HG03460 (cell line): ENCODE results near the gene EIF2A.
"Not testable (repeated sequence)": the region's sequence is repeated elsewhere in the genome, so short reads cannot be mapped to it uniquely, and the experiment has no call there.

ENCODE experiments used
- ATAC-seq: cut with Tn5 transposase; IDR thresholded peaks from one replicate; pipeline ENCODE4 v1.9.1; 2021; ENCODE audit not compliant: unreplicated experiment

The EIF2A gene

DNA sequence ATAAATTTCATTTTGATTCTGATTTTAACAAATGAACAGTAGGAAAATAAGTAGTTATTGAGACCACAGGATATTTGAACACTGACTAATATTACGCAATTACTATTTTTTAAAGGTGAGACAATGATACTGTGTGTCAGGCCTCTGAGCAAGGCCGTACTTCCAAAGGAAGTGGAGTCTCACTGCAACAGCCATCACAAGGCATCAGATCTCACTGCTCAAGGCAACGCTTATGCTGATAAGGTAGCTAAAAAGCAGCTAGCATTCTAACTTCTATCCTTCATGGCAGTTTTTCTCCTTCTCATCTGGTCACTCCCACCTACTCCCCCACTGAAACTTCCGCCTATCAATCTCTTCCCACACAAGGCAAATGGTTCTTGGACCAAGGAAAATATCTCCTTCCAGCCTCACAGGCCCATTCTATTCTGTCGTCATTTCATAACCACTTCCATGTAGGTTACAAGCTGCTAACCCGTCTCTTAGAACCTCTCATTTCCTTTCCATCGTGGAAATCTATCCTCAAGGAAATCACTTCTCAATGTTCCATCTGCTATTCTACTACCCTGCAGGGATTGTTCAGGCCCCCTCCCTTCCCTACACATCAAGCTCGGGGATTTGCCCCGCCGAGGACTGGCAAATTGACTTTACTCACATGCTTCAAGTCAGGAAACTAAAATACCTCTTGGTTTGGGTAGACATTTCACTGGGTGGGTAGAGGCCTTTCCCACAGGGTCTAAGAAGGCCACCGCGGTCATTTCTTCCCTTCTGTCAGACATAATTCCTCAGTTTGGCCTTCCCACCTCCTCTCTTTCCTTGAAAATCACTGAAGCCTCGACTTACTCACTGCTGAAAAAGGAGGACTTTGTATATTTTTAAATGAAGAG, 54.3 kb downstream of the EIF2A start:
- not testable (repeated sequence) for ATAC-seq

GRCh38 chr3:150602426-150603152, 56.0 kb downstream of the EIF2A start:
- peak; percentile 3 for ATAC-seq

GRCh38 chr3:150603153-150603979, 56.8 kb downstream of the EIF2A start, which contains the start of gene SELENOT:
Gene SELENOT (plus strand): TSS chr3:150603321. CDS start chr3:150603363, 42 bp downstream.
- peak; percentile 48 for ATAC-seq

DNA sequence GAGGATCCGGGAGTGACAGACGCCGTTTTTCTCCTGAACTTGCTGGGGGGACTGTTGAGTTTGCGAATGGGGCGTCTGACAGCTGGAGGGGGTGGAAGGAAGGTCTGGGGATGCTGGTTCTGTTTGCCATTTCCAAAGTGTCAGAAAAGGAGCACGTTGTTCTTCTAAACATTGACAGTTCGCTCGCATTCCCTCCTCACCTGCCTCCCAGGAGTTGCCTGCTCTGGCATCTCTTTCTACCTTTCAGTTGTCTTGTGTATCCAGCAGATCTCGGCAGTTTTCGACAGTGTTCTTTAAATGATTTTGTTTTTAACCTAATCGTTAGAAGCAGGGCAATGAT, 57.4 kb downstream of the EIF2A start:
- ATAC-seq: no peak

DNA sequence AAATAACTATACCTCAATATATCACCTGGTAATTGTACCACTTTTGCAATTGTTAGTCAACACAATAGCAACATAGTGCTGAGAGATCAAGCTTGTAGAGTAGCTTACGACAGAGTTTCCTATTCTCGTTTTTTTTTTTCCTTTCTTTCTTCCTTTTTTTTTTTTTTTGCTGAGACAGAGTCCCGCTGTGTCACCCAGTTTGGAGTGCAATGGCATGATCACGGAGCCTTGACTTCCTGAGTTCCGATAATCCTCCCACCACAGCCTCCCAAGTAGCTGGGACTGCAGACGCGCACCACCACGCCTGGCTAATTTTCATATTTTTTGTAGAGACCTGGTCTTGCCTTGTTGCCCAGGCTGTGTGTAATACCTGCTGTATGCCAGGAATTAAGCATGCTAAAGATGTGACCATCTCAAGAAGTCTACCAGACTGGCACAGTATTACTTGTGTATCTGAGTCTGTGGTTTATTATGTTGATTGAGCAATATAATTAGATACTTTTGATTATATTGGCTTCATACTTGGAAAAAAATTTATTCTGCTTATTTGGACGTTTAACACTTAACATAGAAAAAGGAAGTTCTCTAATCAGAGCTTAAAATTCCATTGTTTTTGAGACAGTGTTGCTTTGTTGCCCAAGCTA, 59.5 kb downstream of the EIF2A start:
- ATAC-seq: no peak

GRCh38 chr3:150607267-150608065, 60.9 kb downstream of the EIF2A start:
- no peak for ATAC-seq

- ATAC-seq: no peak
These were observed 63.4 kb downstream of the EIF2A start for GRCh38 chr3:150609988-150610387.

DNA sequence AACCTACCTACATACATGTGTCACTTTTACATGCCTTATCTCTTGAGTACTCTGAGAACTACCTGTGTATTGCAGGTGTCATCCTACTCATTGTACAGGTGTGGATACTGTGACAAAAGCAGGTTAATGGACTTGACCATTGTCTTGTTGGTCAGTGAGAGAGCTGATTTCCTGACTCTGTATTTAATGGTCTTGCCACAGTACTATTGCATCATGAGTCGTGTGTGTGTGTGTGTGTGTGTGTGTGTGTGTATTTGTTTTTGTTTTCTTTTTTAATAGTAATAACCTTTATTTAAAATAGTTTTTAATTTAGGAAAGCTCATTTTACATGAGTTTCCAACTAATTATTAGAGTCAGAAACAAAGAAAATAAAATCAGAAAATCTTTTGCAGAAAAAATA, 64.2 kb downstream of the EIF2A start:
- no peak for ATAC-seq

- ATAC-seq: no peak
These were observed 65.1 kb downstream of the EIF2A start for GRCh38 chr3:150611666-150612065.

DNA sequence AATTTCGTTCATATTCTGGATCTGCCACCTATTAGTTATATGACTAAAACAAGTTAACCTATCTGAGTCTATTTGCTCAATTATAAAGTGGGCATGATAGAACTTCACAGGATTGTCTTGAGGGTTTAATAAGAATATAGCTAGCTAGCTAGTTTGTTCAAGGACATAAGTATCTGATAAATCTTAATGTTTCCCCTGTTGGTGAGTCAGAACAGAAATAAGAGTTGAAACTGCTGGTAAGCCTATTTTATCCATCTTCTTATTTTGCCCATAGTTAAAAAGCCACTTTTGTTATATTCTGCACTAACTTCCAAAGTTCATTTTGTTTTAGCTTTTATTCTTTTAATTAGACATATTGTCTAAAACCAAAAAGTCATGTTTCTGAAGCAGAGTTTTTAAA, 65.9 kb downstream of the EIF2A start:
- ATAC-seq: no peak

DNA sequence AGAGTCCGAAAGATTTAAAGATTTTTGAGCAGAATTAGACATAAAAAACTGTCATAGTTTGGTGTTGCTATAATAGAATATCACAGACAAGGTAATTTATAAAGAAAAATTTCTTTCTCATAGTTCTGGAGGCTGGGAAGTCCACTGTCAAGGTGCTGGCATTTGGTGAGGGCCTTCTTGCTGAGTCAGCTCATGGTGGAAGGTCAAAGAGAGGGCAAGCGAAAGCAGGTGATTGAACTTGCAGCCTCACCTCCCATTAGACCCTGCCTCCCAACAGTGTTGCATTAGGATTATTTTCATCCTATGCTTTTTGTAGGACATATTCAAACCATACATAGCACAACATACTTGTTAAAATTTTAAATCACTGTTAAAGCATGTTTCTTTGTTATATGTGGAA, 66.4 kb downstream of the EIF2A start:
- ATAC-seq: no peak

DNA sequence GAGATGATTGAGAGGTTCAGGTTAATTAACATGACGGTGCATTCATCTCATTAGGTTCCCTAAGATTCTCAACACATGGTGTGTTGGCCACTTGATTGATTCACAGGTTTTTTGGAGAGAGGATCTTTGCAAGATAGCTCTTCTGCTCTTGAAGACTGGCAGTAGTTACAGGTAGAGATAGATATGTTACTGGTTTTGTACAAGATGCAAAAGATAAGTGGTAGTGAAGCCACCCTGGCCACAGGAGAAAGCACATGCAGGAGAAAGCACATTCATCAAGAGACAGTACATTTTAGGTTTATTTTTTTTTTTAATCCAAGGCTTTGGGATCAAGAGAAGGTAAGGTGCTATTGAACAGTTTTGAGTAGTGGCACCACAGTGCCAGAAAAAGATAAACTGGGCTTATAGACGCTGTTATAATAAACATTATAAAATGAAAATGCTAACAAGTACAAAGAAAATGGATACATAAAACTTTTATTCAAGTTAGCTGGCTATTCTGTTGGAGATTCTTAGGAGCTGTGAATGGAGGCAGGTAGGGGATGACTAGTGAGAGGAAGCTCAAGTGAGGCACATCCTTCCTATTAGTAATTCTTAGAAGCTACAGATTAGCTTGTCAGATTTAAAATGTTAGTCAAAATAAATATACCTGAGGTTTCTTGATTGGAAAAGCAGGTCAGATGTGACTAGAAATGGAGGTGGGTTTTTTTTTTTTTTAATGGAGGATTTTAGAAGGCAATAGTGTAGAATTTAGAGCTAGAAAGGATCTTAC, 67.3 kb downstream of the EIF2A start:
- no peak for ATAC-seq

GRCh38 chr3:150620002-150620689, 73.6 kb downstream of the EIF2A start:
- ATAC-seq: no peak

GRCh38 chr3:150622955-150623354, 76.4 kb downstream of the EIF2A start:
- not testable (repeated sequence) for ATAC-seq

- ATAC-seq: no peak
These were observed 77.4 kb downstream of the EIF2A start for GRCh38 chr3:150623945-150624344.

DNA sequence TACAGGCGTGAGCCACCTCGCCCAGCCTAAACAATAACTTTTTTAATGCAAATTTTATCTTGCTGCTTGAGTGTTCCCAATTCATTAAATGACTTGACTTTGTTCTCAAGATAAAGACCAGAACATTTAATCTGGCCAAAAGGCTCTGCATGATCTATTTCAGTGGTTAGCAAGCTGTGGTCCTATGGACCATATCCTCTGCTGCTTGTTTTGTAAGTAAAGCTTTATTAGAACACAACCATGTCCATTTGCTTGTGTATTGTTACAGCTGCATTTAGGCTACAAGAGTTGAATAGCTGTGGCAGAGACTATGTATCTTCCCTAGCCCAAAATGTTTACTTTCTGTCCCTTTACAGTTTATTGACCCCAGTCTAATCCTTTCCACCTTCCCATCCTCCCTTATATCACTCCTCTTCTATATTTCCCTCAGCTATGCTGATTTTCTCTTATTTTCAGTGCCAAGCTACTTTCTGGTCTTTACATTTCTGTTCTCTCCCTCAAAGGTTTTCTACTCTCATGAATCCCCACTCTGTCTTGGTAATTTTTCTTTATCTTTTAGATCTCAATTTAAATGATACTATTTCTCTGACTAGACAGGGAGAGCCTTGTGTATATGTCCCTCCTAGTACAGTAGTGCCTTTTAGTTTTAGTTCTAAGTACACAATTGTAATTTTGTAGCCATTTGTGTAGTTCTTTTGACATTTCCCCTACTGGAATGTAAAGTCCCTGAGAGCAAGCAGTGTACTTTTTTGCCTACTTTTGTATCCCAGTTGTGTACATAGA, 79.8 kb downstream of the EIF2A start:
- no peak for ATAC-seq

DNA sequence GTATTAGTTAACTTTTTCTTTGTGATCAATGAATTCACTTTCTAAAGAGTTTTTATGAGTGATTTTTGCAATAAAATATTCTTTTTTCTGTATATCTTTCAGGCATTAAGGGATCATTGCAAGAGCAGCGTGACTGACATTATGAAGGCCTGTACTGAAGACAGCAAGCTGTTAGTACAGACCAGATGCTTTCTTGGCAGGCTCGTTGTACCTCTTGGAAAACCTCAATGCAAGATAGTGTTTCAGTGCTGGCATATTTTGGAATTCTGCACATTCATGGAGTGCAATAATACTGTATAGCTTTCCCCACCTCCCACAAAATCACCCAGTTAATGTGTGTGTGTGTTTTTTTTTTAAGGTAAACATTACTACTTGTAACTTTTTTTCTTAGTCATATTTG, 81.0 kb downstream of the EIF2A start:
- no peak for ATAC-seq
